Measurements from ENCODE around the gene SLC5A8.

GRCh38 chr12:101166866-101167265 lies 43.2 kb downstream of the SLC5A8 start:
- TF ChIP-seq, protein P1, sequence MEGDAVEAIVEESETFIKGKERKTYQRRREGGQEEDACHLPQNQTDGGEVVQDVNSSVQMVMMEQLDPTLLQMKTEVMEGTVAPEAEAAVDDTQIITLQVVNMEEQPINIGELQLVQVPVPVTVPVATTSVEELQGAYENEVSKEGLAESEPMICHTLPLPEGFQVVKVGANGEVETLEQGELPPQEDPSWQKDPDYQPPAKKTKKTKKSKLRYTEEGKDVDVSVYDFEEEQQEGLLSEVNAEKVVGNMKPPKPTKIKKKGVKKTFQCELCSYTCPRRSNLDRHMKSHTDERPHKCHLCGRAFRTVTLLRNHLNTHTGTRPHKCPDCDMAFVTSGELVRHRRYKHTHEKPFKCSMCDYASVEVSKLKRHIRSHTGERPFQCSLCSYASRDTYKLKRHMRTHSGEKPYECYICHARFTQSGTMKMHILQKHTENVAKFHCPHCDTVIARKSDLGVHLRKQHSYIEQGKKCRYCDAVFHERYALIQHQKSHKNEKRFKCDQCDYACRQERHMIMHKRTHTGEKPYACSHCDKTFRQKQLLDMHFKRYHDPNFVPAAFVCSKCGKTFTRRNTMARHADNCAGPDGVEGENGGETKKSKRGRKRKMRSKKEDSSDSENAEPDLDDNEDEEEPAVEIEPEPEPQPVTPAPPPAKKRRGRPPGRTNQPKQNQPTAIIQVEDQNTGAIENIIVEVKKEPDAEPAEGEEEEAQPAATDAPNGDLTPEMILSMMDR (conservative IDR thresholded peaks at IDR 0.05): no peak
- TF ChIP-seq EZH2 (IDR thresholded peaks at IDR 0.05; ENCODE audit: low read depth): no peak

Data from PC-9 (cell line).